Muscle of leg (tissue), 11 donors: ENCODE measurements around the gene PHTF1. TPM values are rescaled to one million over a fixed set of nuclear protein-coding genes. Genes with fewer than 3 reads are reported as not detected.
"Not testable (repeated sequence)": the region's sequence is repeated elsewhere in the genome, so short reads cannot be mapped to it uniquely, and the experiment has no call there.

Experiments used
- DNase-seq: peaks from one replicate; pipeline ENCODE4 v3.0.0; 2013
- H3K27ac ChIP-seq: one replicate; pipeline ENCODE4 v1.5.1; 2013; ENCODE audit warnings: mild to moderate bottlenecking, low read length, control low read depth
- H3K27me3 ChIP-seq: one replicate; pipeline ENCODE4 v1.6.1; 2013; ENCODE audit warnings: low read length; ENCODE audit not compliant: control insufficient read depth, insufficient read depth
- H3K36me3 ChIP-seq: one replicate; pipeline ENCODE4 v1.6.1; 2013; ENCODE audit warnings: low read length; ENCODE audit not compliant: control insufficient read depth, insufficient read depth
- H3K4me1 ChIP-seq: one replicate; pipeline ENCODE4 v1.6.1; 2013; ENCODE audit warnings: low read length; ENCODE audit not compliant: control insufficient read depth, insufficient read depth
- H3K4me3 ChIP-seq: one replicate; pipeline ENCODE4 v1.5.1; 2013; ENCODE audit warnings: low read length, control low read depth
- H3K9me3 ChIP-seq: replicated peaks from 2 replicates; pipeline ENCODE4 v1.6.1; 2013; ENCODE audit warnings: low read depth, low read length; ENCODE audit not compliant: control insufficient read depth
- WGBS: methylation state at CpG from one replicate; pipeline ENCODE4 v1.1.5; 2013; ENCODE audit warnings: missing lambda C conversion rate; ENCODE audit not compliant: insufficient coverage; 5-methylcytosine and 5-hydroxymethylcytosine counted together
- polyA plus RNA-seq, 8 donors: library from polyadenylated mRNA; unstranded; fragments of 120-200 nt; gene quantifications; one replicate each; pipeline versions ENCODE4 v1.2.1 to v1.2.3, GENCODE V29; 2013; ENCODE audit warnings: inconsistent platforms in 1 of 8, low replicate concordance in 1 of 8; ENCODE audit not compliant: insufficient read length in 8 of 8, insufficient read depth in 1 of 8
- total RNA-seq: library from RNA; stranded (reverse); fragments of 120-200 nt; gene quantifications from one replicate; pipeline ENCODE4 v1.2.4, GENCODE V29; 2013

The PHTF1 gene
- total and polyA plus RNA-seq, 9 donors: 10.1 to 15.9 (median 11.4) TPM

DNA sequence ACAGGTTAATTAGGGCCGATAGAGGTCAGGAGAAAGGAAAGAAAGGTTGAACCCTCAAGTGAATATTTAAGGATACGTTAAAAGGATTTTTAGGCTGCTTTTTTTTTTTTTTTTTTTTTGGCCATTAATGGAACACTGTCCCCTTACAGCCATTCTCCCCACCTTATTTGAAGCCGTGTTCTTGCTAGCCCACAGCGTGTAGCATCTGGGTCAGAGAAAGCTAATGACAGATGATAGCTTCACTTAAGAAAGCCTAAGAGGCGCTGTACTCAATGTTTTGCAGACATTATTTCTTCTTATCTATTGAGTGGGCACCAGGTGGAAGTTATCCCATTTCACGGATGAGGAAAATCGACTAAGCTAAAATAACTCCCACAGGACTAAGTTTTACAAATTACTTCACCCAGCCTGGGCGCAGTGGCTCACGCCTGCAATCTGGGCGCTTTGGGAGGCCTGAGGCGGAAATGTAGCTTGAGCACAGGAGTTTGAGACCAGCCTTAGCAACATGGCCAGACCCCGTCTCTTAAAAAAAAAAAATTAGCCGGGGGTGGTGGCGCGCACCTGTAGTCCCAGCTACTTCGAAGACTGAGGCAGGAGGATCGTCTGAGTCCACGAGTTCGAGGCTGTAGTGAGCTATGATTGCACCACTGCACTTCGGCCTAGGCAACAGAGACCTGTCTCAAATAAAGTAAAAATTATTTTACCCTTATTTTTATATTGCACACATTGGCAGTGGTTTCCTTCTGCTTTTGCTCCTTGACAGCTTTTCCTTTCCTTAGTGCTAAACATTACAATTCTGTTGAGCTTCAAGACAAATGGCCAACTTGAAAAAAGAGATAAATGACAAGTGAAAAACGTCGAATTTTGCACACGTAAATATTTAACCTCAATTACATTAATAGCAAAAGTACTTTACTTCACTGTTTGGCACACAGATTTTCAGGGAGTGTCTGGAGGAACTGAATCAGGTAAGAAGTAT lies 1.1 kb upstream of the PHTF1 start:
- peak; percentile 9 for DNase-seq
- Histone ChIP-seq H3K36me3 (no peaks in the 10 kb centered on the region), H3K9me3 (no peaks in the 10 kb centered on the region), H3K4me3 (peak overlapping the region; percentile 65), H3K4me1 (peaks cover 8% of the 10 kb centered on the region), H3K27me3 (no peaks in the 10 kb centered on the region), H3K27ac (peak overlapping the region; percentile 99)
- 95% methylated on average over 12 of the region's 23 CpGs for WGBS

DNA sequence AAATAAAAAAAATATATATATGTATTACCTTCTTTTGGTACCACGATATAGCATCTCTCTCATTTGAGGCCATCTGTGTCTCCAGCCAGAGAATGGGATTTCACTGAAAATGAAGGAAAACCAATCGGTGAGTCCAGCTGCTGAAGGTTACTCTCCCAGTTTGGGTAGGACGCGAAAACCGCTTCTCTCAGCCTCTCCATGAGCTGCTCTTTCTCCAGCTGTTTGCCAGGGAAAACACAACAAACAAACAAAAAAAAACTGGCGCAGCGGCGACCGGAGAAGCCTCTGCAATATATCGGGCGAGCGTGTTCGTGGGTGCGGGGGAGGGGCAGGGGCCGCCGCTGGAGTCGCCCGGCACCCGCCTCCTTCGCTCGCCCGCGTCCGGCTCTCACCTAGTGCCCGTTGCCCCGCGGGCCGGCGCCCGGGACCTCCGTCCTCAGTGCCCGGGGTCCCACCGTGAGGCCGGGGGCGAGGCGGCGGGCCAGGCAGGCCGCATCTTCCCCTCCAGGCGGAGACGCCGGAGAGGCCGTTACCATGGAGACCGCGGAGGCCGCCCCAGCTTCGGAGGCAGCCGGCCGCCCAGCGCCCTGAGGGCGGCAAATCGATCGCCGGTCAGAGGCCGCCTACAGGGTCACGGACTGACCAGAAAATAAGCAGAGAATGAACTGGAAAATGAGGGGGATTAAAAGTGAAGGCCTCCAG lies 504 bp downstream of the PHTF1 start:
- Histone ChIP-seq H3K27ac (peak overlapping the region; percentile 99), H3K4me3 (peak overlapping the region; percentile 65), H3K27me3 (no peaks in the 10 kb centered on the region), H3K9me3 (no peaks in the 10 kb centered on the region), H3K36me3 (peaks cover 3% of the 10 kb centered on the region), H3K4me1 (peaks cover 8% of the 10 kb centered on the region)
- under 1% methylated on average over 54 of the region's 55 CpGs for WGBS
- peak; percentile 76 for DNase-seq

DNA sequence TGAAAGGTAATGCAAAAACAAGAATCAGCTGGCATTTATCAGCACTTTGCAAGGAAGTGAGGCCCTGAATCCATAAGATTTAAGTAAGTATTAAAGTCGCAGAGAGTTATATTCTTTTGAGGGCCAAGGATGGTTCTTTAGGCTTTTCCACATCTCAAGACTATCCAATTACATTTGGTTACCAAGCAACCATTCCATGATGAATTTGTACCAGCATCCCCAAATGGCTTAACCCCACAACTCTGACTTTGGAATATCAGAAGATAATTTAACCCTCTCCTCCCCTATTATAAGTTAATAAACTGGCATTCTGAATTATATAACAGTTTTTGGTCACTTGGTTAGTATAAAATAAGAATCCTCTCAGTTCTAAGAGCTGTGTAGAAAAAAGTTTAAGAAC lies 2.8 kb downstream of the PHTF1 start:
- WGBS: no CpG with 5 or more reads among the region's 1 CpG
- no peak overlapping the region for H3K4me3 ChIP-seq

DNA sequence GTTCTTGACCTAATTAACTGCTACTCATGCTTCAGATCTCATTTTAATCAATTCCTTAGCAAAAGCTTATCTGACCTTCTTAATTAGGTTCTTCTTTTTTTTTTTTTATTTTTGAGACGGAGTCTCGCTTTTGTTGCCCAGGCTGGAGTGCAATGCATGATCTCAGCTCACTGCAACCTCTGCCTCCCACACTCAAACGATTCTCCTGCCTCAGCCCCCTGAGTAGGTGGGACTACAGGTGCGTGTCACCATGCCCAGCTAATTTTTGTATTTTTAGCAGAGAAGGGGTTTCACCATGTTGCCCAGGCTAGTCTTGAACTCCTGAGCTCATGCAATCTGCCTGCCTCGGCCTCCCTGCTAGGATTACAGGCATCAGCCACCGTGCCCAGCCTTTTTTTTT lies 6.0 kb downstream of the PHTF1 start:
- DNase-seq, H3K4me3 ChIP-seq, H3K36me3 ChIP-seq, H3K9me3 ChIP-seq, H3K27ac ChIP-seq, H3K4me1 ChIP-seq, H3K27me3 ChIP-seq: not testable (repeated sequence)
- WGBS: 95% methylated on average over 2 of the region's 6 CpGs

More for the DNA sequence above, 2.8 kb downstream of the PHTF1 start:
- peaks cover 8% of the 10 kb centered on the region for H3K4me1 ChIP-seq
- H3K9me3 ChIP-seq: no peaks in the 10 kb centered on the region
- no peak for DNase-seq
- H3K27me3 ChIP-seq: no peaks in the 10 kb centered on the region
- peaks cover 6% of the 10 kb centered on the region for H3K36me3 ChIP-seq
- no peak overlapping the region for H3K27ac ChIP-seq

DNA sequence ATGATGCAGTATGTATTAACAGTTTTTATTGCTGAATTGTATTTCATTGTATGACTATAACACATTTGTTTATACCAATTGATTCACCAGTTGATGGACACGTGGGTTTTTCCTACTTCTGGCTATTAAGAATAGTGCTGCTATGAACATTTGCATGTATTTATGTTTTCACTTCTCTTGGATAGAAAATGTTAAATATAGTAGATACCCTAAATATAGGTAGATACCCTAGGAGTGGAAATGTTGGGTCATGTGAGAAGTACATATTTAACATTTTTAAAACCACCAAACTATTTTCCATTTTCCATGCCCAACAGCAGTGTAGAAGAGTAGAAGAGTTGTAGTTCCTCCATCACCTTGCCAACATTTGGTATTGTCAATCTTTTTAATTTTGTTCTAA lies 7.8 kb downstream of the PHTF1 start:
- no peak overlapping the region for H3K4me3 ChIP-seq
- H3K9me3 ChIP-seq: no peaks in the 10 kb centered on the region
- WGBS: no CpG with 5 or more reads among the region's 1 CpG
- DNase-seq: no peak
- no peak overlapping the region for H3K27ac ChIP-seq
- H3K36me3 ChIP-seq: peaks cover 10% of the 10 kb centered on the region
- H3K27me3 ChIP-seq: no peaks in the 10 kb centered on the region
- no peaks in the 10 kb centered on the region for H3K4me1 ChIP-seq

DNA sequence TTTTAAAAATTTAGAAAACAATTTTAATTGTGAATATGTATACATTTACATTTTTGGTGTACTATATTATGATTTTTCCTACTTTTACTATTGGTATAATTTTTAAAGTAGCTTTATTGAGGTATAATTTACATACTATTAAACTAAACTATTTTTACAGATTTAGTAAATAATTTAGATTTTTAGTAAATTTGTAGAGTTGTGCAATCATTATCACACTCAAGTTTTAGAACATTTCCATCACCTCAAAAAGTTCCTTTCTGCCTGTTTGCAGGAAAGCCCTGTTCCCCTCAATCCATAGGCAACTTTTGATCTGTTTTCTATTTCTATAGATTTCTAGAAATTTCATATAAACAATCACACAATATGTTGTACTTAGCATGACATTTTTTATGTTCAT lies 8.2 kb downstream of the PHTF1 start:
- no peak overlapping the region for H3K27ac ChIP-seq
- no peak overlapping the region for H3K4me3 ChIP-seq
- DNase-seq: no peak
- peaks cover 10% of the 10 kb centered on the region for H3K36me3 ChIP-seq
- no peaks in the 10 kb centered on the region for H3K27me3 ChIP-seq
- no peaks in the 10 kb centered on the region for H3K9me3 ChIP-seq
- no peaks in the 10 kb centered on the region for H3K4me1 ChIP-seq

DNA sequence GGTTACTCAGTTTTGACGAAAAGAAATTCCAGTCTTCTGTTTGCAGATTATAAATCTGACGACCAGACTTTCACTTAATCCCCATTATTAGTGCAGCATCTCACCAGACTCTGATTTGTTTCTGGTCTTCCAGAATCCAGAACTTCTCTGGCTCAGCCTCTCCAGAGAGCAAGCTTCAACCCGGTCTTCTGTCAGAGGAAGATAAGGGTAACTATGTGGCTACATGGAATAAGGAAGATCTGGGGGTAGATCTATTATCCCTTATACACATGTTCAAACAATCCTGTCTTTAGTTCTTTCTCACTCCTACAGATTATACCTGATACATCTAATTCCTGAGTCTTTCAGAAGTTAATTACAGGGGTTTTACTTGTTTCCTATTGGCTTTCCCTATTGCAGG lies 9.9 kb downstream of the PHTF1 start:
- Histone ChIP-seq H3K27ac (no peak overlapping the region), H3K27me3 (no peaks in the 10 kb centered on the region), H3K36me3 (peaks cover 10% of the 10 kb centered on the region), H3K4me1 (no peaks in the 10 kb centered on the region), H3K4me3 (no peak overlapping the region), H3K9me3 (no peaks in the 10 kb centered on the region)
- no peak for DNase-seq
- 72% methylated on average over 2 of the region's 3 CpGs for WGBS

DNA sequence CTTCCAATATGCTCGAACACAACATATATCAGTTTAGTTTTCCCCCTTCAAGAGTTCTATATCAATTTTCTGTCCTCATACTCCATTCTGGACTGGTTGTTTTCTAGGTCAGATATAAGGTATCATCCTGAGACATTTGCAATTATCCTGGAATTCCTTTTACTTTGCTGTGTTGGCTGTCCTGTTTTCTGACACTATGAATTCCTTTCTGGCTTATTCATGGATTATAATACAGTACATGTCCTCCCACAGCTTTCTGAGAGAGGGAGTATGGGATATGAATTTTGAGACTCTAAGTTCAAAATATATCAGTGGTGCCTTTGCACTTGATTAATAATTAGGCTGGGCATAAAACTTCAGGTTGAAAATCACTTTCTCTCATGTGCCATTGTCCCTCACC lies 11.9 kb downstream of the PHTF1 start:
- Histone ChIP-seq H3K4me1 (no peaks in the 10 kb centered on the region), H3K4me3 (no peak overlapping the region), H3K27me3 (no peaks in the 10 kb centered on the region), H3K27ac (no peak overlapping the region), H3K9me3 (no peaks in the 10 kb centered on the region), H3K36me3 (peaks cover 6% of the 10 kb centered on the region)
- no peak for DNase-seq
- no CpG with 5 or more reads among the region's 1 CpG for WGBS

DNA sequence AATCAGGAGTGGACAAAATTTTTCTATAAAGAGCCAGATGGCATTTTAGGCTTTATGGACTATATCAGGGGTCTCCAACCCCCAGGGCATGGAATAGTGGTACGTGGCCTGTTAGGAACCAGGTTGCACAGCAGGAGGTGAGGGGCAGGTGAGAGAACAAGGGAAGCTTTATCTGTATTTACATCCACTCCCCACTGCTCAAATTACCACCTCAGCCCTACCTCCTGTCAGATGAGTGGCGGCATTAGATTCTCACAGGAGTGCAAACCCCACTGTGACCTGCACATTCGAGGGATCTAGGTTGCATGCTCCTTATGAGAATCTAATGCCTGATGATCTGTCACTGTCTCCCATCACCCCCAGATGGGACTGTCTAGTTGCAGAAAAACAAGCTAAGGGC lies 13.9 kb downstream of the PHTF1 start:
- H3K27me3 ChIP-seq: no peaks in the 10 kb centered on the region
- DNase-seq: no peak
- H3K36me3 ChIP-seq: peaks cover 6% of the 10 kb centered on the region
- no peak overlapping the region for H3K4me3 ChIP-seq
- 96% methylated on average over 2 of the region's 3 CpGs for WGBS
- H3K4me1 ChIP-seq: no peaks in the 10 kb centered on the region
- no peak overlapping the region for H3K27ac ChIP-seq
- H3K9me3 ChIP-seq: no peaks in the 10 kb centered on the region

DNA sequence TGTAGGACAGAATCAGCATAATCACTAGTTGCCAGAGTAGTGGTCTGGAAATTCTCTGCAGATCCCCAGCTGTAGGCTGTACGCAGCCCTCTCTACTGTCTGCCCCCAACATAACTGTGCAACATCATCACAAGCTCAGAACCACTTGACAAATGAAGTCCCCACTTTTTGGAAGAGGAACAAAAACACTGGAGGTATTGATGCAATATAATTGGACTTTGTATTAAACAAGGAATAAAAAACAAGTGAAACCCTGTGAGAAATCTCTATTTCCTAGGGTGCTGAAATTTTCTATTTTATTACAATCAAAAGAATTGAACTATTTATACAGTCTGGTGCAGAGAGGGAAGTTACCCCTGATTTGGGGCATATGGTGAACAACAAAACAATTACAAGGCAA lies 15.2 kb downstream of the PHTF1 start:
- H3K9me3 ChIP-seq: no peaks in the 10 kb centered on the region
- H3K27me3 ChIP-seq: no peaks in the 10 kb centered on the region
- no CpG with 5 or more reads among the region's 1 CpG for WGBS
- peaks cover 3% of the 10 kb centered on the region for H3K36me3 ChIP-seq
- no peak for DNase-seq
- no peak overlapping the region for H3K4me3 ChIP-seq
- no peak overlapping the region for H3K27ac ChIP-seq
- no peaks in the 10 kb centered on the region for H3K4me1 ChIP-seq
